HEK293 (cell line): ENCODE data around the gene SPATS1.

Source experiments
- GLI4 ChIP-seq: fragments of 450-650 bp; formaldehyde crosslinking; IDR thresholded peaks from 2 replicates; pipeline ENCODE4 v1.5.1; 2016; ENCODE audit warnings: missing biosample characterization, missing genetic modification characterization
- YY1 ChIP-seq: fragments of 450-650 bp; formaldehyde crosslinking; IDR thresholded peaks from 2 replicates; pipeline ENCODE4 v1.5.1; 2018; ENCODE audit warnings: missing biosample characterization, missing genetic modification characterization
- ZNF140 ChIP-seq: fragments of 450-650 bp; formaldehyde crosslinking; IDR thresholded peaks from 2 replicates; pipeline ENCODE4 v1.5.1; 2016; ENCODE audit warnings: missing biosample characterization, missing genetic modification characterization
- ZNF19 ChIP-seq: fragments of 450-650 bp; formaldehyde crosslinking; IDR thresholded peaks from 2 replicates; pipeline ENCODE4; 2016; ENCODE audit warnings: missing biosample characterization, missing genetic modification characterization, low read depth
- ZNF248 ChIP-seq: fragments of 450-650 bp; formaldehyde crosslinking; IDR thresholded peaks from 2 replicates; pipeline ENCODE4 v1.5.1; 2017; ENCODE audit warnings: missing biosample characterization, missing genetic modification characterization
- ZNF391 ChIP-seq: fragments of 450-650 bp; formaldehyde crosslinking; IDR thresholded peaks from 2 replicates; pipeline ENCODE4 v1.5.1; 2016; ENCODE audit warnings: low read depth, missing biosample characterization, missing genetic modification characterization, borderline replicate concordance
- ZNF658 ChIP-seq: fragments of 450-650 bp; formaldehyde crosslinking; IDR thresholded peaks from 2 replicates; pipeline ENCODE4; 2016; ENCODE audit warnings: missing biosample characterization, missing genetic modification characterization
- TF ChIP-seq, protein P1 (sequence below): fragments of 450-650 bp; formaldehyde crosslinking; IDR thresholded peaks from 2 replicates; pipeline ENCODE4 v1.5.1; 2016; ENCODE audit warnings: missing biosample characterization, missing genetic modification characterization, borderline replicate concordance
- TF ChIP-seq, protein P2 (sequence below): fragments of 450-650 bp; formaldehyde crosslinking; IDR thresholded peaks from 2 replicates; pipeline ENCODE4 v1.5.1; 2016; ENCODE audit warnings: missing biosample characterization, missing genetic modification characterization
- TF ChIP-seq, protein P3 (sequence below): fragments of 450-650 bp; formaldehyde crosslinking; IDR thresholded peaks from 2 replicates; pipeline ENCODE4 v1.5.1; 2016; ENCODE audit warnings: missing biosample characterization, missing genetic modification characterization, low read depth
- TF ChIP-seq, protein P4 (sequence below): fragments of 450-650 bp; formaldehyde crosslinking; IDR thresholded peaks from 2 replicates; pipeline ENCODE4 v1.5.1; 2016; ENCODE audit warnings: missing biosample characterization, missing genetic modification characterization

DNA sequence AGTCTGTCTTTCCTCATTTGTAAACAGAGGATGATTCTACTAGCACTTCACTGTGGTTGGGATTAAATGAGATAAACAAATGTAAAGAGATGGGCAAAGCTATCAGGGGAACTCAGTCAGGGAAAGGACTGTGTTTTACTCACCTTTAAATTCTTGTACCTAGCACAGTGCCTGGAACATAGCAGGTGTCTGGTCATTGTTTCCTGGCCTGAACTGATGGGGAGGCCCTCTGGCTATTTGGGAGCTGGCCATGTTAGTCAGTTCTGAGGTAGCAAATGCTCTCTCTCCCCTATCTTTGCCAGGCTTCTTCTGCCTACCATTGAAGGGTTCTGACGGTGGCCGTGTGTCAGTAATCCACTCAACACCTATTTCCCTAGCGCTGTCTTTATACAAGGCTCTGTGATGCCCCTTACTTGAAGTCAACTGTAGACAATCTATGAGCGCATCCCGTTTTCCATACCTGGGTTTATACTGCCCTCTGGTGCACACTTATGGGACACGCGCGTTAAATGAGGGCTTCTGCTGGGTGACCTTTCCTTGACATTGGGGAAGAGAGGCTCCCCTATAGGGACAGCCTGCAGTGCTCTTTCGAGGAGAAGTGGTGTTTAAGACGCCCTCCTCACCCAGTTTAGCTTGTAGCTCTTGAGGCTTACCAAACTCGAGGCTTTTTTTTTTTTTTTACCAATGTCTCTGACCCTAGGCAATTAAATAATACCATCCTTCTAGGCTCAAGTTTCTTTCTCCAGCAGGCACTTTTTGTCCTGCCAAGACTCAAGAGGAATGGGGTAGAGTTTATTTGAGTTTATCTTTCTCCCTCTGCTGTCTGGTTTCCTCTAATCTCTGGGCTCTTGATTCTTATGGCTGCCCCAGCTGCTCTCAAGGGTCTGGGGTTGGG lies 4.0 kb upstream of the SPATS1 start:
- TF ChIP-seq GLI4 (tag by site-specific recombination) (no peak), ZNF391 (tag by site-specific recombination) (no peak), ZNF658 (tag by site-specific recombination) (no peak), YY1 (tag by site-specific recombination) (no peak), ZNF248 (tag by site-specific recombination) (no peak), ZNF19 (tag by site-specific recombination) (no peak), ZNF140 (no peak)
- TF ChIP-seq, protein P1, sequence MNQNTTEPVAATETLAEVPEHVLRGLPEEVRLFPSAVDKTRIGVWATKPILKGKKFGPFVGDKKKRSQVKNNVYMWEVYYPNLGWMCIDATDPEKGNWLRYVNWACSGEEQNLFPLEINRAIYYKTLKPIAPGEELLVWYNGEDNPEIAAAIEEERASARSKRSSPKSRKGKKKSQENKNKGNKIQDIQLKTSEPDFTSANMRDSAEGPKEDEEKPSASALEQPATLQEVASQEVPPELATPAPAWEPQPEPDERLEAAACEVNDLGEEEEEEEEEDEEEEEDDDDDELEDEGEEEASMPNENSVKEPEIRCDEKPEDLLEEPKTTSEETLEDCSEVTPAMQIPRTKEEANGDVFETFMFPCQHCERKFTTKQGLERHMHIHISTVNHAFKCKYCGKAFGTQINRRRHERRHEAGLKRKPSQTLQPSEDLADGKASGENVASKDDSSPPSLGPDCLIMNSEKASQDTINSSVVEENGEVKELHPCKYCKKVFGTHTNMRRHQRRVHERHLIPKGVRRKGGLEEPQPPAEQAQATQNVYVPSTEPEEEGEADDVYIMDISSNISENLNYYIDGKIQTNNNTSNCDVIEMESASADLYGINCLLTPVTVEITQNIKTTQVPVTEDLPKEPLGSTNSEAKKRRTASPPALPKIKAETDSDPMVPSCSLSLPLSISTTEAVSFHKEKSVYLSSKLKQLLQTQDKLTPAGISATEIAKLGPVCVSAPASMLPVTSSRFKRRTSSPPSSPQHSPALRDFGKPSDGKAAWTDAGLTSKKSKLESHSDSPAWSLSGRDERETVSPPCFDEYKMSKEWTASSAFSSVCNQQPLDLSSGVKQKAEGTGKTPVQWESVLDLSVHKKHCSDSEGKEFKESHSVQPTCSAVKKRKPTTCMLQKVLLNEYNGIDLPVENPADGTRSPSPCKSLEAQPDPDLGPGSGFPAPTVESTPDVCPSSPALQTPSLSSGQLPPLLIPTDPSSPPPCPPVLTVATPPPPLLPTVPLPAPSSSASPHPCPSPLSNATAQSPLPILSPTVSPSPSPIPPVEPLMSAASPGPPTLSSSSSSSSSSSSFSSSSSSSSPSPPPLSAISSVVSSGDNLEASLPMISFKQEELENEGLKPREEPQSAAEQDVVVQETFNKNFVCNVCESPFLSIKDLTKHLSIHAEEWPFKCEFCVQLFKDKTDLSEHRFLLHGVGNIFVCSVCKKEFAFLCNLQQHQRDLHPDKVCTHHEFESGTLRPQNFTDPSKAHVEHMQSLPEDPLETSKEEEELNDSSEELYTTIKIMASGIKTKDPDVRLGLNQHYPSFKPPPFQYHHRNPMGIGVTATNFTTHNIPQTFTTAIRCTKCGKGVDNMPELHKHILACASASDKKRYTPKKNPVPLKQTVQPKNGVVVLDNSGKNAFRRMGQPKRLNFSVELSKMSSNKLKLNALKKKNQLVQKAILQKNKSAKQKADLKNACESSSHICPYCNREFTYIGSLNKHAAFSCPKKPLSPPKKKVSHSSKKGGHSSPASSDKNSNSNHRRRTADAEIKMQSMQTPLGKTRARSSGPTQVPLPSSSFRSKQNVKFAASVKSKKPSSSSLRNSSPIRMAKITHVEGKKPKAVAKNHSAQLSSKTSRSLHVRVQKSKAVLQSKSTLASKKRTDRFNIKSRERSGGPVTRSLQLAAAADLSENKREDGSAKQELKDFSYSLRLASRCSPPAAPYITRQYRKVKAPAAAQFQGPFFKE: no peak
- TF ChIP-seq, protein P2, sequence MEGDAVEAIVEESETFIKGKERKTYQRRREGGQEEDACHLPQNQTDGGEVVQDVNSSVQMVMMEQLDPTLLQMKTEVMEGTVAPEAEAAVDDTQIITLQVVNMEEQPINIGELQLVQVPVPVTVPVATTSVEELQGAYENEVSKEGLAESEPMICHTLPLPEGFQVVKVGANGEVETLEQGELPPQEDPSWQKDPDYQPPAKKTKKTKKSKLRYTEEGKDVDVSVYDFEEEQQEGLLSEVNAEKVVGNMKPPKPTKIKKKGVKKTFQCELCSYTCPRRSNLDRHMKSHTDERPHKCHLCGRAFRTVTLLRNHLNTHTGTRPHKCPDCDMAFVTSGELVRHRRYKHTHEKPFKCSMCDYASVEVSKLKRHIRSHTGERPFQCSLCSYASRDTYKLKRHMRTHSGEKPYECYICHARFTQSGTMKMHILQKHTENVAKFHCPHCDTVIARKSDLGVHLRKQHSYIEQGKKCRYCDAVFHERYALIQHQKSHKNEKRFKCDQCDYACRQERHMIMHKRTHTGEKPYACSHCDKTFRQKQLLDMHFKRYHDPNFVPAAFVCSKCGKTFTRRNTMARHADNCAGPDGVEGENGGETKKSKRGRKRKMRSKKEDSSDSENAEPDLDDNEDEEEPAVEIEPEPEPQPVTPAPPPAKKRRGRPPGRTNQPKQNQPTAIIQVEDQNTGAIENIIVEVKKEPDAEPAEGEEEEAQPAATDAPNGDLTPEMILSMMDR: peak; percentile 78
- TF ChIP-seq, protein P3, sequence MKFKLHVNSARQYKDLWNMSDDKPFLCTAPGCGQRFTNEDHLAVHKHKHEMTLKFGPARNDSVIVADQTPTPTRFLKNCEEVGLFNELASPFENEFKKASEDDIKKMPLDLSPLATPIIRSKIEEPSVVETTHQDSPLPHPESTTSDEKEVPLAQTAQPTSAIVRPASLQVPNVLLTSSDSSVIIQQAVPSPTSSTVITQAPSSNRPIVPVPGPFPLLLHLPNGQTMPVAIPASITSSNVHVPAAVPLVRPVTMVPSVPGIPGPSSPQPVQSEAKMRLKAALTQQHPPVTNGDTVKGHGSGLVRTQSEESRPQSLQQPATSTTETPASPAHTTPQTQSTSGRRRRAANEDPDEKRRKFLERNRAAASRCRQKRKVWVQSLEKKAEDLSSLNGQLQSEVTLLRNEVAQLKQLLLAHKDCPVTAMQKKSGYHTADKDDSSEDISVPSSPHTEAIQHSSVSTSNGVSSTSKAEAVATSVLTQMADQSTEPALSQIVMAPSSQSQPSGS (tag by site-specific recombination): no peak
- TF ChIP-seq, protein P4, sequence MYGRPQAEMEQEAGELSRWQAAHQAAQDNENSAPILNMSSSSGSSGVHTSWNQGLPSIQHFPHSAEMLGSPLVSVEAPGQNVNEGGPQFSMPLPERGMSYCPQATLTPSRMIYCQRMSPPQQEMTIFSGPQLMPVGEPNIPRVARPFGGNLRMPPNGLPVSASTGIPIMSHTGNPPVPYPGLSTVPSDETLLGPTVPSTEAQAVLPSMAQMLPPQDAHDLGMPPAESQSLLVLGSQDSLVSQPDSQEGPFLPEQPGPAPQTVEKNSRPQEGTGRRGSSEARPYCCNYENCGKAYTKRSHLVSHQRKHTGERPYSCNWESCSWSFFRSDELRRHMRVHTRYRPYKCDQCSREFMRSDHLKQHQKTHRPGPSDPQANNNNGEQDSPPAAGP (tag by site-specific recombination): no peak
